ENCODE measurements around the gene BDH1.
"Not testable (repeated sequence)": the region's sequence is repeated elsewhere in the genome, so short reads cannot be mapped to it uniquely, and the experiment has no call there.

The BDH1 gene

DNA sequence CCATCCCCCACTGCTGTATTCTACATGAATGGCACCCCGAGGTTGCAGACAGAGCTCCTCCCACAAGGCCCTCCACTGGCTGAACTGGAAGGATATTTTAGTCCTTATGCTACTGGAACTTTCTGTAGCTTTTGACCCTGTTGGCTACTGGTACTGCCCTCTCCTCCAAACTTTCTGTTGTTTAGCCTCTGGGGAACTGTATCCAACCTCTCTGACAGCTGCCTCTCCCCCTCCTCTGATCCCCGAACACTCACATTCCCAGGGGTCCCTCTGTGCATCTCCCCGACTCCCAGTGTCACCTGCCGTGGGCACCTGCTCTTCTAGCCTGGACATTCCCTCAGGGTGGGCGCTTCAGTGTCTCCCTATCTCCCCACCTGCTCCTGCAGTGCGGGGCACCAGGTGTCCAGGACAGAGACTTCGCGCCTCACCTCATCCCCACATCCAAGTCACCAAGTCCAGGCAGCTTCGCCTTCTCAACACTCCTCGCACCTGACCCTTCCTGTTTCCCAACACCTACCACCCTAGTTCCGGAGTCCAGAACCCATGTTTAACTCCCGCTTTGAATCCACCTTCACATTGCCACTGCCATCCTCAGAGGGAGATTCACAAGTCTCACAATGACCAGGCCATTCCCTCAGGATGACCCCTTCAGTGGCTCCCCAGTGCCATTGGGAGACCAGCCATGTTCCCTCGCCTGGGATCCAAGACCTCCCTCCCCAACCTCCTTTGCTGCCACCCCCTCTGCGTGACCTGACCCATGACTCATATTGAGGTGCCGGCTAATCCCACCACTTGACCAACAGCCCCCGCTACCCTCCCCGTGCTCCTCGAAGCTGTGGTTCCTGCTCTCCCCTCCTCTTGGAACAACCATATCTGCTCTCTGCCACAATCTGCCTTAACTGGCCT, 34.2 kb downstream of the BDH1 start:
- no peak for DNase-seq (ENCODE audit: low read depth in 2 of 2)

DNA sequence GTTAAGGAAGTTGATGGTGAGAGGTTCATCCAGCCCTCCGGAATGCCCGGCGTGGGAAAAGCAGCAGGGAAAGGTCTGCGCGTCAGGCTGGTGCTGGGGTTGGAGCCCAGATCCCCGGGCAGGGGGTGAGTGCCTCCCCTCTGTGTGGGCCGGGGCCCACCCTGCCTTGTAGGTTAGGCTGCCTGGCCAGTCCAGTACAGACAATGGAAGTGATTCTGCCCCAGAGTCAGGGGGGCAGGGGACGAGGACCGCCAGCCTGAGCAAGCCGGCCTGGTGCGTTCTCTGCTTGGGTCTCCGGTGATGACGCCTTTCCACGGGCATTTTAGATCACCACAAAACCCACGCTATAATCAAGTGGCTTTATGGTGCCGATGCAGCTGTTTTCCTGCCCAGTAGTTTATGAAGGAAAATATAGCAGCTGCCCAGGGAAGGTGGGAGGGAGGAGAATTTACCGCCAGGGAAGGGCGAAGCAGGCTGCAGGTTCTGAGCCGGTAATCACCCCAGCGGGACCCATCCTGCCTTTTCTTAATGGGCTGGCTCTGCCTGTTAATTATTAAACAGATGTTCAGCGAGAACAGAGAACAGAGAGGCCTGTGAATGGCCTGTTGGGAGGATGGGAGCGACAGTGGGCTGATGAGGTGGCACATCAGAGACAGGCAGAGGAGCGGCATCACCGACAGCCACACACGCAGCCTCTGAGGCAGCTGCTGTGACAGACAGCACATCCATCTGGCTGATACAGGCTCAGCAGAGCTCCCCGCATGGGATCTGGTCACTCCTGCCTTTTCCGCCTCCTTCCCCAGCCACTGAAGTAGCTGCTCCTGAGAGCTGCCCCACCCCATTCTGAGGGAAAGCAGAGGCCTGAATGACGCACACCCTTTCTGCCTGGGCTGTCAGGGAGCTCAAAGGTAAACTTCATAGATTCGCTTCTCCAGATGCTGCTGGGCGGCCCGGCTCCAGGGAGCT, 35.2 kb downstream of the BDH1 start:
- no peak for DNase-seq (ENCODE audit: low read depth in 2 of 2)

DNA sequence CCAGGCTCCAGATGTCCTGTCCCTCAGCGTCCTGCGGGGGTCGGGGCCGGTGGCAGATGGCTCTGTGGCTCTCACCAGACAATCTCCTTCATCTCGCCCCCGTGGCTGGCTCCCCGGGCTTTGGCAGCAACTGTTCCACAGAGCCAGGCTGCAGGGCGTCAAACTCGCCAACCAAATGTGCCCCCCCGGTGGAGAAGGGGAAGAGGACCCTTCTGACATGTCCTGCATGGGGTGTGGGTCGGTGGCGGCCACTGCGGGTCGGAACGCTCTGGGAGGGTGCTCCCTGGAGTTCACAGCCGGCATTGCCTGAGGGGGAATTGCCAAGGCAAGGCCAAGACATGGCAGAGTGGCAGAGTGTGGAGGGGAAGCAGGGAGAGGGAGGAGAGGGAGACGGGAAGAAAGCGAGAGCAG, 36.0 kb downstream of the BDH1 start:
- DNase-seq (ENCODE audit: low read depth in 2 of 2): no peak

DNA sequence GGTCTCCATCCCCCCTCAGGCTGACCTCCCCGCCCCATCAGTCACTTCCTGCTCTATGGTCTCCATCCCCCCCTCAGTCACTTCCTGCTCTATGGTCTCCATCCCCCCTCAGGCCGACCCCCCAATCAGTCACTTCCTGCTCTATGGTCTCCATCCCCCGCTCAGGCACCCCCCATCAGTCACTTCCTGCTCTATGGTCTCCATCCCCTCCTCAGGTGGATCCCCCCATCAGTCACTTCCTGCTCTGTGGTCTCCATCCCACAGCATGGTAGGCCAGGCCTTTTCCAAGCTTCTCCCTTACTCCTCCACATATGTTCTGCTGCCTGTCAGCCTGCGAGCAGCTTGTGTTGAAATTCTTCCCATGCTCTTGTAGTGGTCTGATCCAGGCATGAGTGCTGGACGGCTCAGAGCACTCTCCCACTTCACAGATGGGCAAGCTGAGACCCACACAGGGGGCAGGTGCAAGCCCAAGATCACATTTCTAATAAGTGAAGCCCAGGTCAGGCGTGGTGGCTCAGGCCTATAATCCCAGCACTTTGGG, 36.8 kb downstream of the BDH1 start:
- DNase-seq (ENCODE audit: low read depth in 2 of 2): no peak

GRCh38 chr3:197517922-197518683, 37.7 kb downstream of the BDH1 start:
- not testable (repeated sequence) for DNase-seq (ENCODE audit: low read depth in 2 of 2)

GRCh38 chr3:197516890-197517606, 38.7 kb downstream of the BDH1 start:
- DNase-seq (ENCODE audit: low read depth in 2 of 2): peak; percentile 24 to 25

GRCh38 chr3:197516517-197516889, 39.3 kb downstream of the BDH1 start:
- DNase-seq (ENCODE audit: low read depth in 2 of 2): peak; percentile 27 to 37

DNA sequence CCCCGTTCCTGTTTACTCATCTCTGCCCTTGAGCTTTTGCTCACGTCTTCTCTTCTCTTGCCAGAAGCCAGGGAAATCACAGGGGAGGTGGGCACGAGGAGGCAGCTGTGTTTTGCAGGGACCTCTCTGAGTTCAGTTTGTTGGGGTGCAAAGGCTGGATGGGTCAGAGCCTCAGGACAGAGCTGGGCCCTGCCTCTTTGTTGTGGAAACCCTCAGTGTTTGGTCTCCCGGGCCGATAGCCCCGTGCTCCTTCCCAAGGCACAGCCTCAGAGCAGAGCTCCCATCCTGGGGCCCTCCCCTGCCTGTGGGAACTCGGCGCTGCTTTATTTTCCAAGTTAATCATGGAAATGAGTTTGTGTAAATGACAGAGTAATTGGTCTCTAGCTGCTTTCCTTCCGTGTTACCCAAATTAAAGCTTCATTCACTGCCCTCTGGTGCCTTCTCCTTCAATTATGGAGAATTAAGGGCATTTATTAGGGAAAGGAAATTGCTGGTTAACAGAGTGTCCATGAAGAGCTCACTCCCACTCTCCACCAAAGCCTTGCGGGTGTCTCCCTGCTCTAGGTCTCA, 40.9 kb downstream of the BDH1 start:
- no peak for DNase-seq (ENCODE audit: low read depth in 2 of 2)

- DNase-seq (ENCODE audit: low read depth in 2 of 2): no peak
Observed at GRCh38 chr3:197513953-197514785, 41.6 kb downstream of the BDH1 start.

DNA sequence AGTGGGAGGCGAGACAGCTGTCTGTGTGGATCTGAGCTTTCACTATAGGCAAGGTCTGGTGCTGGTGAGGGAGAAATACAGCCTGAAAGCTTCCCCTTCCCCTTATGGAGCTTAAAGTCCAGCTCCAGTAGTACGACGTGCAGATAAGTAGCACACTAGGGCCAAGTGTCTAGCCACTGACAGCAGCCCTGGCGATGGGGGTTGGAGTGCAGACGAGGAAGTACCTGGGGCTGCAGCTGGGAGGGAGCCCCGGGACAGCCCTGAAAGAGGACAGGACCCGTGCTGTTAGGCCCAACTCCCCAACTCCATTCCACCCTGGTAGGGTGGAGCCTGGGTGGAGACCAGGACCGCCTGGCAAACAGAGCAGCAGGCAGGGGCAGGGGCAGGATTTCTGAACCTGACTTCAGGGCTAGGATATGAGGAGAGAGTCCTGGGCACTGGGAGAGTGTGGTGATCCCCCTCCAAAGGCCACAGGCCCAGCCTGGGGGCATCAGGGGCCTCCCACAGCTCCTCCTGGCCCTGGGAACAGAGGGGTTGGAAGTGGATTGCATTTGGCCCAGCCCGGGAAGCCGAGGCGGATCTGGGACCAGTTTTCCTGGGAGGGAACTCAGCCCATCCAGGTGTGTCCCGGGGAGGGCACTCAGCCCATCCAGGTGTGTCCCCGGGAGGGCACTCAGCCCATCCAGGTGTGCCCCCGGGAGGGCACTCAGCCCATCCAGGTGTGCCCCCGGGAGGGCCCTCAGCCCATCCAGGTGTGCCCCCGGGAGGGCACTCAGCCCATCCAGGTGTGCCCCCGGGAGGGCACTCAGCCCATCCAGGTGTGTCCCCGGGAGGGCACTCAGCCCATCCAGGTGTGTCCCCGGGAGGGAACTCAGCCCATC, 42.8 kb downstream of the BDH1 start:
- no peak for DNase-seq (ENCODE audit: low read depth in 2 of 2)

GRCh38 chr3:197511853-197512635, 43.7 kb downstream of the BDH1 start:
- no peak for DNase-seq (ENCODE audit: low read depth in 2 of 2)

GRCh38 chr3:197511130-197511529, 44.6 kb downstream of the BDH1 start:
- DNase-seq (ENCODE audit: low read depth in 2 of 2): no peak

- DNase-seq (ENCODE audit: low read depth in 2 of 2): no peak
Observed at GRCh38 chr3:197510642-197511018, 45.1 kb downstream of the BDH1 start.

DNA sequence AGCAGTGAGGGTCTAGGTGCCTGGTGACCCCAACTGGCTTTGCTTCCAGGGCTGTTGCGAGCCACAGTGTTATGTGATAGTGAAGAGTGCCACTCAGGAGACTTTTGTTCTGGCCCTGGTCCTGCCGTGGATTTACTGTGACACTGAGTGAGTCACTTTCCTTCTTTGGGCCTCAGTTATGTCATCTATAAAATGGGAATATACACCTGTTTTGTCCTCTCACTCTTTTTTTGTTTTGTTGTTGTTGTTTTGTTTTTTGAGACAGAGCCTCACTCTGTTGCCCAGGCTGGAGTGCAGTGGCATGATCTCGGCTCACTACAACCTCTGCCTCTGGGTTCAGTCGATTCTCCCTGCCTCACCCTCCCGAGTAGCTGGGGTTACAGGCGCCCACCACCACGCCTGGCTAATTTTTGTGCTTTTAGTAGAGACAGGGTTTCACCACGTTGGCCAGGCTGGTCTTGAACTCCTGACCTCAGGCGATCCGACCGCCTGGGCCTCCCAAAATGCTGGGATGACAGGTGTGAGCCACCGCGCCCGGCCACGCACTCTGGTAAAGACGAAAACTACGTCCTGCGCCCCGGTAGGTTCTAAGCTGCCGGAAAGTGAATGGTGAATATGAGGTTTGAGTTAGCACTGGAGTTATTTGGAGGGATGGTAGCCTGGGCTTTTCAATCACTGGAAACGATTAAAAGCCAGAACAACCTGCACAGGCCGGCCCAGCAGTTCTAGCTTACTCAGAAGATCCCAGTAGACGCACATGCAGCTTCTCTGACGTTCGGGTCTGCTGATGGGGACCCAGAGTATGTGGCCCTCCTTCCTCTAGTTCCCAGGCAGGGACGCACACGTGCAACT, 46.6 kb downstream of the BDH1 start:
- DNase-seq (ENCODE audit: low read depth in 2 of 2): no peak

DNA sequence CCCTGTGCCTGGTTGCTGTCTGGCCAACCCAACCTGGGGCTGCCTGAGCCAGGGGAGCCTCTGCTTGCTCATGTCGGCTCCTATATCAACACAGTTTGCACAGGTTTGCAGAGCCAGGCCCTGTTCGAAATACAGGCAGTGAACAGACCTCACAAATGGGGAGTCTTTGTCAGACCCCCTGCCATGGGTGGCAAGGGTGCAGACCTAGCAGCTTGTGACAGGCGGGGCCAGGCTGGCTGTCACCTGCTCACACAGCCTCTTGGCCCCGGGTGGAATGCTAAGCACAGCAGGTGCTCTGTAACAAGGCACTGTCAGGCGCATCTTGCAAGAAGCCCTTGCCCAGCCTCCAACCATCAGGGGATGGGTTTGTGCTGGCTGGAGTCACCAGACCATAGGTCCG, 47.3 kb downstream of the BDH1 start:
- DNase-seq (ENCODE audit: low read depth in 2 of 2): no peak

GRCh38 chr3:197508051-197508451, 47.7 kb downstream of the BDH1 start:
- no peak for DNase-seq (ENCODE audit: low read depth in 2 of 2)

- no peak for DNase-seq (ENCODE audit: low read depth in 2 of 2)
Observed at GRCh38 chr3:197507541-197507940, 48.2 kb downstream of the BDH1 start.
